ENCODE results near the gene FAM193B. TPM values are rescaled to one million over a fixed set of nuclear protein-coding genes. Genes with fewer than 3 reads are reported as not detected.

FAM193B gene
- total and polyA plus RNA-seq, 2 of the 13 experiments (the other 11 are each of a cell fraction or from before 2014, with no cell fraction given) = 21.2 to 40.9 TPM

DNA sequence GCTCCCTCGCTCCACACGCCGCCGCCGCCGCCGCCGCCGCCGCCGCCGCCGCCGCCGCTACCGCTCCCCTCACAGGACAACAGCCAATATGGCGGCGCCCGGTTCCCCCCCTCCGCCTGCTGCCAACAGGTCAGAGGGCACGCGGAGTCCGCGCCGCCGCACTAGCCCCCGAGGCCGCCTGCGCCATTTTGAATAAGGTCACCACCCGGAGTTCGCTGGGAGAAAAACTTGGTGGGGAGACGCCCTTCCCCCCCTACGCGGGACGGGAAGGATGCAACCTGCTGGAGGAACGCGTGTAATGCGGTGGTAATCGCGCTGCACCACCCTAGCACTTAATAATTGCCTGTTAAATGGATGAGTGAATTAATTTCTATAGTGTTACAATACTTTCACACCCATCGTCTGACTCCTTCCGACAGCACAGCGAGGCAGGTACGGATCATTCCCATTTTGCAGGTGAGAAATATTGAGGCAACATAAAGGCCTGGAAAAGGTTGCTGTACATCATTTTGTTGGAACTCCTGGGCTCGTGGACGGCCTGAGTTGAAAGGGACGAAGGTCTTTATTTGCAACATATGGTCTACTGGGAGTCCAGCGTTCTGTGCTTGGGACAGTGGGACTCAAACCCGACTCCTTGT, at the start of gene FAM193B (continued):
- TF ChIP-seq ZFP36L1 (CRISPR knock-in tag; IDR thresholded peaks at IDR 0.05) = no peak
- TF ChIP-seq ZSCAN9 (CRISPR knock-in tag; IDR thresholded peaks at IDR 0.05; ENCODE audit: borderline replicate concordance) = no peak
- 0 out of 2 replicates have a peak, but pooled peaks have one; percentile 24 for TF ChIP-seq TGIF2 (CRISPR knock-in tag; IDR thresholded peaks at IDR 0.05)
- TF ChIP-seq SYNCRIP (IDR thresholded peaks at IDR 0.05; ENCODE audit: insufficient read depth, low read depth, low read length) = no peak
- no peak for TF ChIP-seq CC2D1A (CRISPR knock-in tag; IDR thresholded peaks at IDR 0.05)
- TF ChIP-seq NBN (conservative IDR thresholded peaks at IDR 0.05) = no peak
- TF ChIP-seq PHF20 (CRISPR knock-in tag; IDR thresholded peaks at IDR 0.05) = peak; percentile 71
- peak; percentile 46; the same call in 1 of the 2 replicates for TF ChIP-seq ATF1 (CRISPR knock-in tag; IDR thresholded peaks at IDR 0.05)
- TF ChIP-seq THYN1 (CRISPR knock-in tag; IDR thresholded peaks at IDR 0.05; ENCODE audit: borderline replicate concordance, low read depth) = no peak
- TF ChIP-seq, protein P1, sequence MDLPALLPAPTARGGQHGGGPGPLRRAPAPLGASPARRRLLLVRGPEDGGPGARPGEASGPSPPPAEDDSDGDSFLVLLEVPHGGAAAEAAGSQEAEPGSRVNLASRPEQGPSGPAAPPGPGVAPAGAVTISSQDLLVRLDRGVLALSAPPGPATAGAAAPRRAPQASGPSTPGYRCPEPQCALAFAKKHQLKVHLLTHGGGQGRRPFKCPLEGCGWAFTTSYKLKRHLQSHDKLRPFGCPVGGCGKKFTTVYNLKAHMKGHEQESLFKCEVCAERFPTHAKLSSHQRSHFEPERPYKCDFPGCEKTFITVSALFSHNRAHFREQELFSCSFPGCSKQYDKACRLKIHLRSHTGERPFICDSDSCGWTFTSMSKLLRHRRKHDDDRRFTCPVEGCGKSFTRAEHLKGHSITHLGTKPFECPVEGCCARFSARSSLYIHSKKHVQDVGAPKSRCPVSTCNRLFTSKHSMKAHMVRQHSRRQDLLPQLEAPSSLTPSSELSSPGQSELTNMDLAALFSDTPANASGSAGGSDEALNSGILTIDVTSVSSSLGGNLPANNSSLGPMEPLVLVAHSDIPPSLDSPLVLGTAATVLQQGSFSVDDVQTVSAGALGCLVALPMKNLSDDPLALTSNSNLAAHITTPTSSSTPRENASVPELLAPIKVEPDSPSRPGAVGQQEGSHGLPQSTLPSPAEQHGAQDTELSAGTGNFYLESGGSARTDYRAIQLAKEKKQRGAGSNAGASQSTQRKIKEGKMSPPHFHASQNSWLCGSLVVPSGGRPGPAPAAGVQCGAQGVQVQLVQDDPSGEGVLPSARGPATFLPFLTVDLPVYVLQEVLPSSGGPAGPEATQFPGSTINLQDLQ (CRISPR knock-in tag; IDR thresholded peaks at IDR 0.05) = no peak
- TF ChIP-seq JUND (CRISPR knock-in tag; IDR thresholded peaks at IDR 0.05) = no peak
- TF ChIP-seq, protein P2, sequence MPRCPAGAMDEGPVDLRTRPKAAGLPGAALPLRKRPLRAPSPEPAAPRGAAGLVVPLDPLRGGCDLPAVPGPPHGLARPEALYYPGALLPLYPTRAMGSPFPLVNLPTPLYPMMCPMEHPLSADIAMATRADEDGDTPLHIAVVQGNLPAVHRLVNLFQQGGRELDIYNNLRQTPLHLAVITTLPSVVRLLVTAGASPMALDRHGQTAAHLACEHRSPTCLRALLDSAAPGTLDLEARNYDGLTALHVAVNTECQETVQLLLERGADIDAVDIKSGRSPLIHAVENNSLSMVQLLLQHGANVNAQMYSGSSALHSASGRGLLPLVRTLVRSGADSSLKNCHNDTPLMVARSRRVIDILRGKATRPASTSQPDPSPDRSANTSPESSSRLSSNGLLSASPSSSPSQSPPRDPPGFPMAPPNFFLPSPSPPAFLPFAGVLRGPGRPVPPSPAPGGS (CRISPR knock-in tag; IDR thresholded peaks at IDR 0.05) = no peak
- TF ChIP-seq GMEB2 (CRISPR knock-in tag; IDR thresholded peaks at IDR 0.05; ENCODE audit: low read depth) = 0 out of 2 replicates have a peak, but pooled peaks have one; percentile 53
- 0 out of 2 replicates have a peak, but pooled peaks have one; percentile 58 for TF ChIP-seq ZNF891 (CRISPR knock-in tag; IDR thresholded peaks at IDR 0.05)
- TF ChIP-seq, protein P3, sequence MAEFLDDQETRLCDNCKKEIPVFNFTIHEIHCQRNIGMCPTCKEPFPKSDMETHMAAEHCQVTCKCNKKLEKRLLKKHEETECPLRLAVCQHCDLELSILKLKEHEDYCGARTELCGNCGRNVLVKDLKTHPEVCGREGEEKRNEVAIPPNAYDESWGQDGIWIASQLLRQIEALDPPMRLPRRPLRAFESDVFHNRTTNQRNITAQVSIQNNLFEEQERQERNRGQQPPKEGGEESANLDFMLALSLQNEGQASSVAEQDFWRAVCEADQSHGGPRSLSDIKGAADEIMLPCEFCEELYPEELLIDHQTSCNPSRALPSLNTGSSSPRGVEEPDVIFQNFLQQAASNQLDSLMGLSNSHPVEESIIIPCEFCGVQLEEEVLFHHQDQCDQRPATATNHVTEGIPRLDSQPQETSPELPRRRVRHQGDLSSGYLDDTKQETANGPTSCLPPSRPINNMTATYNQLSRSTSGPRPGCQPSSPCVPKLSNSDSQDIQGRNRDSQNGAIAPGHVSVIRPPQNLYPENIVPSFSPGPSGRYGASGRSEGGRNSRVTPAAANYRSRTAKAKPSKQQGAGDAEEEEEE (CRISPR knock-in tag; IDR thresholded peaks at IDR 0.05; ENCODE audit: borderline replicate concordance) = no peak
- no peak for TF ChIP-seq ZNF451 (CRISPR knock-in tag; IDR thresholded peaks at IDR 0.05)
- no peak for TF ChIP-seq ZNF616 (CRISPR knock-in tag; IDR thresholded peaks at IDR 0.05; ENCODE audit: low read depth)
- no peak for TF ChIP-seq ZNF337 (CRISPR knock-in tag; IDR thresholded peaks at IDR 0.05; ENCODE audit: borderline replicate concordance, low read depth)
- TF ChIP-seq CHD2 (IDR thresholded peaks at IDR 0.05; ENCODE audit: low read depth, low read length) = peak; percentile 62; the same call in 1 of the 2 replicates
- no peak for TF ChIP-seq ATF5 (CRISPR knock-in tag; IDR thresholded peaks at IDR 0.05; ENCODE audit: low read depth)
- TF ChIP-seq ZNF780A (CRISPR knock-in tag; IDR thresholded peaks at IDR 0.05) = no peak
- 0 out of 2 replicates have a peak, but pooled peaks have one; percentile 38 for TF ChIP-seq ZNF619 (CRISPR knock-in tag; IDR thresholded peaks at IDR 0.05)
- no peak for TF ChIP-seq ZNF768 (CRISPR knock-in tag; IDR thresholded peaks at IDR 0.05)
